OCI-LY1 (cell line): Measurements from ENCODE around the gene ZNF605.

Experiments
- EZH2 ChIP-seq: fragments of 200-600 bp; sonication (generic), shearing (Covaris generic); IDR thresholded peaks from 2 replicates; pipeline ENCODE4 v1.8.0; 2017; ENCODE audit warnings: borderline replicate concordance, mixed run types, mild to moderate bottlenecking, antibody characterized with exemption, low read length, moderate library complexity, mixed read lengths
- TF ChIP-seq, protein P1 (sequence below): fragments of 200-600 bp; sonication (generic), shearing (Covaris generic); IDR thresholded peaks from 2 replicates; pipeline ENCODE4 v1.5.1; 2017; ENCODE audit warnings: mild to moderate bottlenecking, antibody characterized with exemption, low read length, moderate library complexity, mixed read lengths

DNA sequence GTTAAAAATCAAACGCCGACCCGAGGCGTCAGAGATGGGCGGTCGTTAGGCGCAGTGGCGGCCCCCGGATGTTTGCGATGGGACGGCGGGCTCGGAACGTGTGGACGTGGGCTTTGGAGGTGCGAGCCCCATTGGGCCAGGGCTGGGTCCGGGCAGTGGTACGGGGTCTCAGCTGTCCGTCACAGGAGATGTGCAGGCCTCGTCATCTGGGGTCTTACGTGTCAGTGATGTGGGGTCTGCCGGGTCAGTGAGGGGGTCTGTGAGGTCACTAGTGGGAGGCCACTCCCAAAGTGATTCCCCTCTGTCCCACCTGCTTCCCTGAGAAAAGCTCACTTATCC is 47.1 kb downstream of the ZNF605 start:
- TF ChIP-seq, protein P1, sequence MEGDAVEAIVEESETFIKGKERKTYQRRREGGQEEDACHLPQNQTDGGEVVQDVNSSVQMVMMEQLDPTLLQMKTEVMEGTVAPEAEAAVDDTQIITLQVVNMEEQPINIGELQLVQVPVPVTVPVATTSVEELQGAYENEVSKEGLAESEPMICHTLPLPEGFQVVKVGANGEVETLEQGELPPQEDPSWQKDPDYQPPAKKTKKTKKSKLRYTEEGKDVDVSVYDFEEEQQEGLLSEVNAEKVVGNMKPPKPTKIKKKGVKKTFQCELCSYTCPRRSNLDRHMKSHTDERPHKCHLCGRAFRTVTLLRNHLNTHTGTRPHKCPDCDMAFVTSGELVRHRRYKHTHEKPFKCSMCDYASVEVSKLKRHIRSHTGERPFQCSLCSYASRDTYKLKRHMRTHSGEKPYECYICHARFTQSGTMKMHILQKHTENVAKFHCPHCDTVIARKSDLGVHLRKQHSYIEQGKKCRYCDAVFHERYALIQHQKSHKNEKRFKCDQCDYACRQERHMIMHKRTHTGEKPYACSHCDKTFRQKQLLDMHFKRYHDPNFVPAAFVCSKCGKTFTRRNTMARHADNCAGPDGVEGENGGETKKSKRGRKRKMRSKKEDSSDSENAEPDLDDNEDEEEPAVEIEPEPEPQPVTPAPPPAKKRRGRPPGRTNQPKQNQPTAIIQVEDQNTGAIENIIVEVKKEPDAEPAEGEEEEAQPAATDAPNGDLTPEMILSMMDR = no peak
- no peak for TF ChIP-seq EZH2
